NCI-H2196 treated with DMSO at 0.1 percent for 48 hours (cell line): ENCODE measurements around the gene TAGLN.
A peak's percentile ranks its signal among the peaks of the same experiment; 100 is the strongest.

Experiments
- DNase-seq: peaks from one replicate; lab custom pipeline; 2025; ENCODE audit not compliant: unreplicated experiment; lab: John Stamatoyannopoulos, UW

The TAGLN gene

DNA sequence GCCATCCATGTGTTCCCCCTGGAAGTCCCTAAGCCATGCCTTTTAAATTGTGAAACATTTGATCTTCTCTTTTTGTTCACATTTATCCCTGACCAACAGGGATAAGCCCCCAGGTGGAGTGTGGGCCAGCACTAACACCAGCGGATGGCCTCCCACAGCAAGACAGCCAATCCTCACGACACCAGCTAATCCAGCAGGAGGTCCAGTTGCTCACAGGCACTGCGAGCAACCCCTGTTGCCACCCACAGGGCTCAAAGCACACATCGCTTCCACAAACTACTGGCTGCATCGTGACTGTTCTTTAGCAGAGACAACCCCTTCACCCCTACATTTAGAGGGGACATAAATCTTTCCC is 30.7 kb downstream of the TAGLN start:
- DNase-seq, result no peak

DNA sequence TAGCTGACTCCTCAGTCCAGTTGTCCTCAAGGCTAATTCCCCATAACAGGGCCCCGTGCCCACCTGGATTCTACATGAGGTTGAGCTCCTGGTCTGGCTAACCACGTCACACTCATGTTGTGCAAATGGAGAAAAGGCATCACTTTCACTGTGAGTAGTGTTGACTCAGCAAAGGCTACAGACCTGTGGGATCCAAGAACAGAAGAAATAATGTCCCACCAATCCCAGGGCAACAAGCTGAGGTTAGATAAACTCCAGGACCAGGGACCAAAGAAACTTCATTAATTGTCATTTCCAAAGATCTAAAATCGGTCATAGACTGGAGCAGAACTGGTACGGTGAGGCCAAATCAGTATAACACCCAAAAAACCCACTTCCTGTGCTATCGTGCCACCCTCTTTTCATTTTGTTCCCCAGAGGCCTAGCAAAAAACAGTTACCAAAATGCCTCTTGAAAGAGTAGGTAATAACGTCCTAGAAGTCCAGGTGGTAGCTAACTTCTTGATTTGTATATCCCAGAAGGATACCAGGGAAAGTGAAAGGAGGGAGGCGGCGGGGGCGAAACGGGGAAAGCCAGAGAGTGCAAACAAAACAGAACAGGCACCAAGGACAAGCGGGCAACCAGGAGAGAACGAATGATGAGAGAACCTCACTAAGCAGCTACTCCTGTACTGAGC is 31.3 kb downstream of the TAGLN start:
- no peak for DNase-seq

DNA sequence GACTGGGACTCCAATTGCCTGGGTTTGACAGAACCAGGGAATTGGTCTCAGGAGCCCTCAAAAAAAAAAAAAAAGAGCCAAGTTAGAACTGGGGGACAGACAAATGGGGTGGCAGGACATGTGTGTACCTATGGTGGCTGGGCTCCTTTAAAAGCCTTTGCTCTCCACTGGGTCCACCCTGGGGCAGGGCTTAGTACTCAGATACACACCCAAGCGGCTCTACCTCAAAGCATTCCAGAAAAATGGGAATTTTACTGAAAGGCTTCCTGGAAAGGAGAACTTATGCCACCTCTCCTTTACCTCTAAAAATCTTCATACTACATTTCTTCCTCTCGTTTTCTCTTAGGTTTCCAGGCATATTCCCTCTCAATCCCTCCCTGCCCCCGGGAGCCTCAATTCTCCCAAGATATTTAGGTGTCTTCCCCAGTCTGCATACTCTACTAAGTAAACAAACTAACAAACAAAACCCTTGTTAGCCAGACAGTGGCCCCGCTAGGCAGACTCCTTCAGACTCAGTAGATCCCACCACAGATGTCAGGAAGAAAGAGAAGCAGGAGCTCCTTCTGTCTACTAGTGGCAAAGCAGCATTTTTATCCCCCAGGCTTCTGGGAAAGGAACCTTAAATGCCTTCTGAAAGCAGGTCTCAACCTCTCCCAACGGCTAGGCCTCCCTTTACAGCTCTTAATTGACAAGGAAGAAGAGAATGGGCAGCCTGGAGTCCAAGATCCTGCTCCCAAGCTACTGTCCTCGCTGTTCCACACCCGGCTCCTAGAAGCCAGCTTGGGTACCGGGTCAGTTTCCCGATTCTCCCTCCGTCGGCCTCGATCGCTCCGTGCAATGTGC is 32.0 kb downstream of the TAGLN start:
- no peak for DNase-seq

DNA sequence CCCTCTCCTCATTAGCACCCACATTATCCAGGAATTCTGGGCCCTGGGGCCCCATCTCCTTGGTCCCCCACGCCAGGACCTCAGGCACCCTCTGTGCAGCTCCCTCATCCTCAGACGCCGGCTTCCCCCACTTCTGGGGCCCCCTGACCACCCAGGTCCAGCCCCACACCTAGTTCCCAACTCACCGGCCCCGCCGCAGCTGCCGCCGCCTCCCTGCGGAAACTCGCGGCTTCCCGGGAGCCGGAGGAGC is 32.6 kb downstream of the TAGLN start, which contains the start of gene PCSK7:
Gene PCSK7, minus strand, starts transcription at position 232 of the 250 bp plus-strand sequence. CDS start 2,229 bp downstream, outside the sequence.
- no peak for DNase-seq

DNA sequence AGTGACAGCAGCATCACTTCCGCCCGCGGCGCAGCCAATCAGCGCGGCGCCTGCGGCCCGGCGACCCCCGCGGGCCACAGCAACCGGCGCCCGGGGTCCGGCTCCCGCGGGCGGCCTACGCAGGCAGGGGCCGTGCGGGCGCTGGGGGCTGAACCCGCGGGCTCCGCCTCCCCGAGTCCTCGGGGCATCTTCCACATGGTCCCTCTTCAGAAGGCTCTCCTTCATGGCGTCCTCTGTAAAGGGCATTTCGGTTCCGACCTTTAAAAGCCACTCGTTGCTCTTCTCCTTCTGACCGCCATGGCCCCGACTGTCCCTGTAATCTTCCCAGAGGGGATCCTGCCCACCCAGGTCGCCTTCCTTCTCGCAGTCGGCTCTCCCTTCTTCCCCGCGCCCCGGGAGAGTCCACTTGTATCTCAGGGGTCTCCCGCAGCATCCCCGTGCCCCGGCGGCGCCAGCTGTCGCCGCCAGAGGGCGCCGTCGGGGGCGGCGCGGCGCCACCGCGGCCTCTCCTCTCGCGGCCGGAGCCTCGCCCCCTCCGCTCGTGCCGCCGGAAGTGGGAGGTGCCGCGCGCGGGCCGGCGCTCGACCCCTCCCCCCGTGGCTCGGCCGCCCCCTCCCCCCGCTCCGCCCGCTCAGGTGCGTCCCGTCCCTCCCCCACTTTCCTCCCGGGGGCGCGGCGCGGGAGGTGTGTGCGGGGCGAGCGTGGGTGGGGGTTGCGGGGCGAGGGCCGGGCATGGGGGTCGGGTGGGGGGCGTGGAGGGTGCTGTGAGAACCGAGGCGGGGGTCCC is 33.1 kb downstream of the TAGLN start, which contains the start of gene RNF214:
Gene RNF214, plus strand, starts transcription at position 580 of the 787 bp plus-strand sequence. CDS start 1,602 bp downstream, outside the sequence.
- DNase-seq, result peak; percentile 63

DNA sequence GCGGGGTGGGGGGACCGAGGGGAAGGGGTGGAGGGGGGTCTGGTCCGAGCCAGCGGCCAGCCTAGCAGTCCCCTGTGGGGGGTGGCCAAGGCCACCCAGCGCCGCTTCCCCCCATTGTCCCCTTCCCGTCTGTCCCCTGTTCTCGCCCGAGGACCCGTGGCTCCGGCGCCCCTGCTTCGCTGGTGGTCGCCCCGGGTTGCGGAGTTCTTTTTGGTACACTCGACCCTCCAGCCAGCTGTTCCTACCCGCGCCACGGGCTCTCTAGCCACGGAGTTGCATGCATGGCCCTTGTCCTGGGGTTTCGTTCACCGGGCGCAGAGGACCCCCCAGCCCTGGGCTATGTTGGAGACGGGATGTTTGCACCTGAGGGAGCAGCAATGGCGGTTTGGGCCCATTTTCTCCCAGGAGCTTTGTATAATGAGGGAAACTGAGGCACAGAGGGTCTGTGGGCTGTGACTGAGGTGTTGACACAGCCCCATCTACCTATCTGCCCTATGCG is 33.8 kb downstream of the TAGLN start:
- DNase-seq, result no peak

- DNase-seq, result no peak
Observed at GRCh38 chr11:117238221-117238620, 39.1 kb downstream of the TAGLN start.

GRCh38 chr11:117239295-117239694 is 40.1 kb downstream of the TAGLN start:
- no peak for DNase-seq

GRCh38 chr11:117248341-117248740 is 49.2 kb downstream of the TAGLN start:
- no peak for DNase-seq

GRCh38 chr11:117249571-117249970 is 50.4 kb downstream of the TAGLN start:
- no peak for DNase-seq

DNA sequence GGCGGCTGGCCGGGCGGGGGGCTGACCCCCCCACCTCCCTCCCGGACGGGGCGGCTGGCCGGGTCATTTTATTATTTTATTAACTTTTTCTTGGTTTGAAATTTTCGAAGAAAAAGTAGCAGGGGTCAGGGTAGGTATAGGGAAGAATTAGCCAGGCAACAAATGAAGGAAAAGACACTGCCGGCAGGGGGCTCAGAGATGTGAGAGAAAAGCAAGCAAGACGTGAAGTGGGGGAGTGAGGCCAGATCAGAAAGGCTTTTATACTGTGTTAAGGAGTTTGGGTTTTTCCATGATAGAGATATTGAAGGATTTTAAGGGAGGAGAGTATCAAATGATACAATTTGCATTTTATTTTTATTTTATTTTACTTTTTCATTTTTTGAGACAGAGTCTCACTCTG is 52.3 kb downstream of the TAGLN start:
- no peak for DNase-seq

- no peak for DNase-seq
Observed at GRCh38 chr11:117255966-117256365, 56.8 kb downstream of the TAGLN start.

- DNase-seq, result no peak
Observed at GRCh38 chr11:117256573-117256972, 57.4 kb downstream of the TAGLN start.
